ENCODE measurements around the gene SF3A2.

DNA sequence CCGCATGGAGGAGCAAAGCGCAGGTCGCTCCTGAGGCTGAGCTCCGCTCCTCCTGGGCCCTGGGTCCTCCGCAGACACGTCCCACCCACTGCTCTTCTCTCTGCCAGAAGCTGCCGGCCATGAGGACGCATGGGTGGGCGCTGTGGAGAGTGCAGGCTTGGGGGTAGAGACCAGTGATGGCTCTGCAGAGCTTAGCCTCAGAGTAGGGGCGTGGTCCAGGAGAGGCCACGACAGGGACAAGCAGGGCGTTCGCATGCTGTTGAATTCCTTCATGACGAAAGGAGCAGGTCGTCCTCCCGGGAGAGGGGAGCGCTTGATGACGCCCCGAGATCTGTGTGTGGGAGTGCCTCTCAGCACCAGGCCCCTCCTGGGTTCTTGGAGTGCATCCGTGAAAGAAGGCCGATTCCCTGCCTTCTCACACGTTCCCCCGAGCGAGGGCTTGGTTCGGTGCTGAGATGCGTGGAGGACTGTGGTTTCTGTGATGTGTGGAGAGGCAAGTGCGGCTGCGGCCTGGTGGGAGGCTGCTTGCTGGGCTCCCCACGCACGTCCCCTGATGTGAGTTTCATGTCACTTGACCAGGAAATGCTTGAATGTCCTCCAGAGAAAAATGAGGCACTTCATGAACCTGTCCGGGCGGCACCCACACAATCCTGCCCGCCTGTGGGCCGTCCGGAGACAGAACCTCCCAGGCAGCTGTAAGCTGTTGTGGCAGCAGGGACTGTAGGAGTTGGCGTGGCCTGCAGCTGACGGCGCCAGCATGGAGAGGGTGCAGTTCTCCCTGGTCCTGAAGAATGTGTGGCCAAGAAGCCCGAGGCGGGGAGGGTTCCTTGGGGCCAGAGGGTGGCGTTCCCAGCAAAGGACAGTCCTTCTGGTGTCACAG, 4.5 kb downstream of the SF3A2 start:
- TF ChIP-seq, protein P1, sequence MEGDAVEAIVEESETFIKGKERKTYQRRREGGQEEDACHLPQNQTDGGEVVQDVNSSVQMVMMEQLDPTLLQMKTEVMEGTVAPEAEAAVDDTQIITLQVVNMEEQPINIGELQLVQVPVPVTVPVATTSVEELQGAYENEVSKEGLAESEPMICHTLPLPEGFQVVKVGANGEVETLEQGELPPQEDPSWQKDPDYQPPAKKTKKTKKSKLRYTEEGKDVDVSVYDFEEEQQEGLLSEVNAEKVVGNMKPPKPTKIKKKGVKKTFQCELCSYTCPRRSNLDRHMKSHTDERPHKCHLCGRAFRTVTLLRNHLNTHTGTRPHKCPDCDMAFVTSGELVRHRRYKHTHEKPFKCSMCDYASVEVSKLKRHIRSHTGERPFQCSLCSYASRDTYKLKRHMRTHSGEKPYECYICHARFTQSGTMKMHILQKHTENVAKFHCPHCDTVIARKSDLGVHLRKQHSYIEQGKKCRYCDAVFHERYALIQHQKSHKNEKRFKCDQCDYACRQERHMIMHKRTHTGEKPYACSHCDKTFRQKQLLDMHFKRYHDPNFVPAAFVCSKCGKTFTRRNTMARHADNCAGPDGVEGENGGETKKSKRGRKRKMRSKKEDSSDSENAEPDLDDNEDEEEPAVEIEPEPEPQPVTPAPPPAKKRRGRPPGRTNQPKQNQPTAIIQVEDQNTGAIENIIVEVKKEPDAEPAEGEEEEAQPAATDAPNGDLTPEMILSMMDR (conservative IDR thresholded peaks at IDR 0.05; ENCODE audit: low read length), result no peak
- TF ChIP-seq EZH2phosphoT487 (IDR thresholded peaks at IDR 0.05; ENCODE audit: borderline replicate concordance), result no peak
